T-cell (primary cell): Measurements from ENCODE around the gene DLGAP1. TPM values are rescaled to one million over a fixed set of nuclear protein-coding genes. Genes with fewer than 3 reads are reported as not detected.
A peak's percentile ranks its signal among the peaks of the same experiment; 100 is the strongest.

Experiments used
- ATAC-seq, 4 experiments: fragments of 200-7000 bp in 3 of 4; fragments of 150-1000 bp in 1 of 4; cut with Tn5 transposase; replicated peaks in 1 of 4; 1 replicate in 3 of 4; 2 replicates in 1 of 4; pipeline ENCODE4 v1.10.0; 2021; ENCODE audit warnings: moderate library complexity in 3 of 4, mild to moderate bottlenecking in 2 of 4, moderate number of reproducible peaks in 1 of 4
- CTCF ChIA-PET, 2 donors: fragments of 300-600 bp; sonication (Branson Sonifier 250); formaldehyde crosslinking; loops; one replicate each; lab custom pipeline; 2022; ENCODE audit warnings: antibody characterized with exemption in 2 of 2; lab: Charles Lee
- POLR2A ChIA-PET, 2 donors: fragments of 300-600 bp; sonication (Branson Sonifier 250); formaldehyde crosslinking; loops; one replicate each; lab custom pipeline; 2022; ENCODE audit warnings: antibody characterized with exemption in 2 of 2; lab: Charles Lee
- DNase-seq, 35 experiments: peaks; one replicate each; pipeline versions ENCODE4 v3.0.0 to v3.0.0-alpha.2; 2013 to 2023
- H3K27ac ChIP-seq: one replicate; pipeline ENCODE4 v1.5.1; 2013; ENCODE audit warnings: low read length
- H3K27me3 ChIP-seq, 2 experiments: replicated peaks in 1 of 2; 1 replicate in 1 of 2; 2 replicates in 1 of 2; pipeline versions ENCODE4 v1.6.1 to v1.7.0; 2013; ENCODE audit warnings: low read length in 1 of 2, mixed read lengths in 1 of 2; ENCODE audit not compliant: control insufficient read depth in 2 of 2, insufficient read depth in 2 of 2; ENCODE audit errors: extremely low read depth in 1 of 2
- H3K36me3 ChIP-seq, 2 donors: 1 replicate in 1 of 2; 2 replicates in 1 of 2; pipeline versions ENCODE4 v1.6.1 to v1.7.0; 2013; ENCODE audit warnings: low read length in 1 of 2; ENCODE audit not compliant: control insufficient read depth in 2 of 2, insufficient read depth in 1 of 2; ENCODE audit errors: extremely low read depth in 1 of 2
- H3K4me1 ChIP-seq, 2 experiments: 1 replicate in 1 of 2; 2 replicates in 1 of 2; pipeline versions ENCODE4 v1.6.1 to v1.7.0; 2013; ENCODE audit warnings: low read length in 2 of 2, mixed read lengths in 1 of 2; ENCODE audit not compliant: insufficient read depth in 2 of 2, control insufficient read depth in 1 of 2; ENCODE audit errors: extremely low read depth in 1 of 2
- H3K4me3 ChIP-seq, 2 donors: 1 replicate in 1 of 2; 2 replicates in 1 of 2; pipeline versions ENCODE4 v1.5.1 to v1.7.0; 2013; ENCODE audit warnings: mild to moderate bottlenecking in 2 of 2, low read length in 1 of 2, moderate library complexity in 1 of 2; ENCODE audit not compliant: control insufficient read depth in 1 of 2; ENCODE audit errors: extremely low read depth in 1 of 2
- H3K9me3 ChIP-seq: 2 replicates; pipeline ENCODE4 v1.7.0; 2013
- H3K27ac Mint-ChIP-seq, 2 donors: one replicate each; pipeline ENCODE4 v1.8.0; 2020 to 2021; ENCODE audit warnings: mild to moderate bottlenecking in 2 of 2, mixed read lengths in 2 of 2
- H3K27me3 Mint-ChIP-seq, 2 donors: one replicate each; pipeline ENCODE4 v1.8.0; 2021 to 2022; ENCODE audit warnings: mixed read lengths in 2 of 2
- H3K36me3 Mint-ChIP-seq: one replicate; pipeline ENCODE4 v1.8.0; 2021; ENCODE audit warnings: mixed read lengths
- H3K4me1 Mint-ChIP-seq, 3 donors: one replicate each; pipeline ENCODE4 v1.8.0; 2020 to 2022; ENCODE audit warnings: mixed read lengths in 3 of 3, mild to moderate bottlenecking in 1 of 3
- H3K4me3 Mint-ChIP-seq, 3 donors: one replicate each; pipeline ENCODE4 v1.8.0; 2020 to 2022; ENCODE audit warnings: mild to moderate bottlenecking in 3 of 3, mixed read lengths in 3 of 3, moderate library complexity in 3 of 3
- H3K9me3 Mint-ChIP-seq, 3 donors: one replicate each; pipeline ENCODE4 v1.8.0; 2020 to 2022; ENCODE audit warnings: mixed read lengths in 3 of 3
- WGBS: methylation state at CpG from one replicate; pipeline ENCODE4 v1.1.5; 2013; ENCODE audit warnings: missing lambda C conversion rate; ENCODE audit not compliant: insufficient coverage; 5-methylcytosine and 5-hydroxymethylcytosine counted together
- total RNA-seq, 35 experiments: library from RNA in 6 of 35; stranded (reverse) in 6 of 35; fragments of 120-200 nt in 1 of 35; gene quantifications; one replicate each; pipeline versions ENCODE4 v1.2.1 to v1.2.4 and lab custom pipeline; 2013 to 2026

The DLGAP1 gene
- total RNA-seq, 5 donors from 2014 or later (not counting 1 experiment from before 2014, with no cell fraction given) = 0.25 to 1.8 (median 0.26) TPM

GRCh38 chr18:3649633-3650426 lies 805.3 kb downstream of the DLGAP1 start:
- Histone ChIP-seq H3K9me3 (no peaks in the 10 kb centered on the region), H3K27me3 (no peaks in the 10 kb centered on the region), H3K36me3 (no peaks in the 10 kb centered on the region), H3K27ac (no peak overlapping the region), H3K4me3 (no peak overlapping the region), H3K4me1 (peaks cover 0 to 4% of the 10 kb centered on the region in 2 experiments)
- H3K9me3 Mint-ChIP-seq = no peaks in the 10 kb centered on the region
- ChIA-PET POLR2A (interaction anchor here in 1 of 2 donors (0.6 kb wide), 1 partner anchor 44 kb away, joined by 3 read pairs; no protein-coding TSS in a partner anchor), CTCF (interaction anchor here in 1 of 2 donors (0.6 kb wide), 1 partner anchor 1598 kb away, joined by 3 read pairs; no protein-coding TSS in a partner anchor)
- peaks cover 2 to 6% (median 6%) of the 10 kb centered on the region in 3 donors for H3K4me1 Mint-ChIP-seq
- no peak overlapping the region for H3K4me3 Mint-ChIP-seq
- H3K27me3 Mint-ChIP-seq = peaks cover 0 to 2% of the 10 kb centered on the region in 2 donors
- no peaks in the 10 kb centered on the region for H3K36me3 Mint-ChIP-seq
- whole genome bisulfite sequencing = 63% methylated on average over 2 of the region's 8 CpGs
- DNase-seq = no peak
- no peak overlapping the region for H3K27ac Mint-ChIP-seq
- ATAC-seq = no peak

- WGBS = 58% methylated on average over 2 of the region's 6 CpGs
Measured at GRCh38 chr18:3649135-3649632, 805.9 kb downstream of the DLGAP1 start.

GRCh38 chr18:3648641-3649040 lies 806.5 kb downstream of the DLGAP1 start:
- ChIA-PET POLR2A (no interaction called here), CTCF (no interaction called here)
- H3K36me3 Mint-ChIP-seq = no peaks in the 10 kb centered on the region
- H3K9me3 Mint-ChIP-seq = no peaks in the 10 kb centered on the region
- no peaks in the 10 kb centered on the region for H3K36me3 ChIP-seq
- H3K4me3 ChIP-seq = no peak overlapping the region
- WGBS = 63% methylated on average over 1 of the region's 2 CpGs
- H3K4me3 Mint-ChIP-seq = no peak overlapping the region
- no peaks in the 10 kb centered on the region for H3K9me3 ChIP-seq
- H3K27ac Mint-ChIP-seq = no peak overlapping the region
- H3K27me3 ChIP-seq = peaks cover 0 to 2% of the 10 kb centered on the region in 2 experiments
- peaks cover 0 to 4% of the 10 kb centered on the region in 2 experiments for H3K4me1 ChIP-seq
- no peak for DNase-seq
- no peak for ATAC-seq
- H3K27ac ChIP-seq = no peak overlapping the region
- peaks cover 0 to 2% of the 10 kb centered on the region in 2 donors for H3K27me3 Mint-ChIP-seq
- H3K4me1 Mint-ChIP-seq = peaks cover 2 to 10% (median 6%) of the 10 kb centered on the region in 3 donors

More at GRCh38 chr18:3649135-3649632, 805.9 kb downstream of the DLGAP1 start:
- DNase-seq = no peak
- ChIA-PET POLR2A (no interaction called here), CTCF (interaction anchor here in 1 of 2 donors (0.6 kb wide), 1 partner anchor 1599 kb away, joined by 3 read pairs; no protein-coding TSS in a partner anchor)
- peaks cover 0 to 2% of the 10 kb centered on the region in 2 donors for H3K27me3 Mint-ChIP-seq
- no peak overlapping the region for H3K27ac ChIP-seq
- no peak for ATAC-seq
- H3K4me1 ChIP-seq = peaks cover 0 to 4% of the 10 kb centered on the region in 2 experiments
- H3K27ac Mint-ChIP-seq = no peak overlapping the region
- H3K27me3 ChIP-seq = no peaks in the 10 kb centered on the region
- no peaks in the 10 kb centered on the region for H3K9me3 ChIP-seq
- H3K9me3 Mint-ChIP-seq = no peaks in the 10 kb centered on the region
- no peaks in the 10 kb centered on the region for H3K36me3 Mint-ChIP-seq
- H3K4me3 ChIP-seq = no peak overlapping the region
- peaks cover 2 to 6% (median 6%) of the 10 kb centered on the region in 3 donors for H3K4me1 Mint-ChIP-seq
- no peak overlapping the region for H3K4me3 Mint-ChIP-seq
- no peaks in the 10 kb centered on the region for H3K36me3 ChIP-seq

- H3K36me3 Mint-ChIP-seq = no peaks in the 10 kb centered on the region
- no peaks in the 10 kb centered on the region for H3K9me3 Mint-ChIP-seq
- no peak overlapping the region for H3K27ac Mint-ChIP-seq
- Histone ChIP-seq H3K4me1 (peaks cover 0 to 4% of the 10 kb centered on the region in 2 experiments), H3K27ac (no peak overlapping the region), H3K36me3 (no peaks in the 10 kb centered on the region), H3K27me3 (peaks cover 0 to 2% of the 10 kb centered on the region in 2 experiments), H3K4me3 (no peak overlapping the region), H3K9me3 (no peaks in the 10 kb centered on the region)
- peaks cover 2 to 11% (median 6%) of the 10 kb centered on the region in 3 donors for H3K4me1 Mint-ChIP-seq
- no peak for DNase-seq
- WGBS = 100% methylated on average over 2 of the region's 6 CpGs
- H3K4me3 Mint-ChIP-seq = no peak overlapping the region
- peaks cover 0 to 2% of the 10 kb centered on the region in 2 donors for H3K27me3 Mint-ChIP-seq
- no peak for ATAC-seq
- POLR2A ChIA-PET = no interaction called here
- CTCF ChIA-PET = no interaction called here
Measured at GRCh38 chr18:3648200-3648599, 806.9 kb downstream of the DLGAP1 start.

- H3K4me3 ChIP-seq = no peak overlapping the region
- no peak overlapping the region for H3K4me3 Mint-ChIP-seq
Measured at GRCh38 chr18:3647636-3648035, 807.5 kb downstream of the DLGAP1 start.

GRCh38 chr18:3645384-3646156 lies 809.5 kb downstream of the DLGAP1 start:
- POLR2A ChIA-PET = interaction anchor here in 1 of 2 donors (0.6 kb wide), 1 partner anchor 78 kb away, joined by 3 read pairs; no protein-coding TSS in a partner anchor
- Mint-ChIP-seq H3K36me3 (no peaks in the 10 kb centered on the region), H3K4me1 (peaks cover 2 to 11% (median 6%) of the 10 kb centered on the region in 3 donors), H3K27ac (no peak overlapping the region), H3K9me3 (no peaks in the 10 kb centered on the region), H3K27me3 (peaks cover 0 to 2% of the 10 kb centered on the region in 2 donors), H3K4me3 (no peak overlapping the region)
- Histone ChIP-seq H3K27me3 (peaks cover 0 to 2% of the 10 kb centered on the region in 2 experiments), H3K9me3 (no peaks in the 10 kb centered on the region), H3K36me3 (no peaks in the 10 kb centered on the region), H3K27ac (no peak overlapping the region), H3K4me3 (no peak overlapping the region), H3K4me1 (peaks cover 0 to 4% of the 10 kb centered on the region in 2 experiments)
- 55% methylated on average over 1 of the region's 5 CpGs for WGBS
- DNase-seq (no peak), ATAC-seq (peak in 1 of 4 experiments; percentile 44)
- CTCF ChIA-PET = interaction anchor here (1.0 to 1.1 kb wide), 2 partner anchors 21 to 343 kb away, joined by 3 read pairs; no protein-coding TSS in a partner anchor

More at GRCh38 chr18:3647636-3648035, 807.5 kb downstream of the DLGAP1 start:
- H3K27ac ChIP-seq = no peak overlapping the region
- peaks cover 0 to 2% of the 10 kb centered on the region in 2 experiments for H3K27me3 ChIP-seq
- ChIA-PET POLR2A (no interaction called here), CTCF (interaction anchor here in 1 of 2 donors (1.0 kb wide), 1 partner anchor 18 kb away, joined by 3 read pairs; no protein-coding TSS in a partner anchor)
- no CpG with 5 or more reads among the region's 4 CpGs for WGBS
- Mint-ChIP-seq H3K9me3 (no peaks in the 10 kb centered on the region), H3K36me3 (no peaks in the 10 kb centered on the region), H3K27ac (no peak overlapping the region), H3K27me3 (peaks cover 0 to 2% of the 10 kb centered on the region in 2 donors), H3K4me1 (peaks cover 2 to 11% (median 6%) of the 10 kb centered on the region in 3 donors)
- no peak for ATAC-seq
- H3K4me1 ChIP-seq = peaks cover 0 to 4% of the 10 kb centered on the region in 2 experiments
- DNase-seq = no peak
- H3K9me3 ChIP-seq = no peaks in the 10 kb centered on the region
- no peaks in the 10 kb centered on the region for H3K36me3 ChIP-seq
